Activated B cell treated with CpG ODN at 0.5 μM for 24 hours (primary cell): ENCODE data around the gene CHCHD6. TPM values are rescaled to one million over a fixed set of nuclear protein-coding genes. Genes with fewer than 3 reads are reported as not detected.

Experiments used
- ATAC-seq: fragments of 200-7000 bp; cut with Tn5 transposase; one replicate; pipeline ENCODE4 v1.10.0; 2021; ENCODE audit warnings: low read depth, mild to moderate bottlenecking, moderate library complexity
- CTCF ChIA-PET: fragments of 350-600 bp; sonication (Branson Sonifier 250); formaldehyde crosslinking; loops from one replicate; lab custom pipeline; 2021; ENCODE audit warnings: antibody characterized with exemption; lab: Charles Lee
- POLR2A ChIA-PET: fragments of 350-600 bp; sonication (Branson Sonifier 250); formaldehyde crosslinking; loops from one replicate; lab custom pipeline; 2021; ENCODE audit warnings: antibody characterized with exemption; lab: Charles Lee
- DNase-seq: peaks from one replicate; pipeline ENCODE4 v3.0.0; 2022
- H3K27ac Mint-ChIP-seq: one replicate; pipeline ENCODE4 v1.8.0; 2020; ENCODE audit warnings: mixed read lengths
- H3K27me3 Mint-ChIP-seq: one replicate; pipeline ENCODE4 v1.8.0; 2021; ENCODE audit warnings: mixed read lengths
- H3K36me3 Mint-ChIP-seq: one replicate; pipeline ENCODE4 v1.8.0; 2021; ENCODE audit warnings: low read depth, mixed read lengths
- H3K4me1 Mint-ChIP-seq: one replicate; pipeline ENCODE4 v1.8.0; 2021; ENCODE audit warnings: mixed read lengths
- H3K4me3 Mint-ChIP-seq: one replicate; pipeline ENCODE4 v1.8.0; 2020; ENCODE audit warnings: mild to moderate bottlenecking, mixed read lengths
- H3K9me3 Mint-ChIP-seq: one replicate; pipeline ENCODE4 v1.8.0; 2020; ENCODE audit warnings: mixed read lengths
- CTCF ChIP-seq: fragments of 200-600 bp; IDR thresholded peaks from one replicate; pipeline ENCODE4 v1.8.0; 2022; ENCODE audit warnings: antibody characterized with exemption, mild to moderate bottlenecking
- intact Hi-C: fragments of 100-400 bp; cut with micrococcal nuclease; formaldehyde crosslinking; loops from one replicate; pipeline ENCODE4 v1.15.1; 2024
- total RNA-seq: library from RNA; stranded (reverse); gene quantifications from 2 replicates; pipeline ENCODE4 v1.2.3, GENCODE V29; 2022

CHCHD6 gene
- total RNA-seq, 1 donor from 2014 or later: 10.0 TPM

GRCh38 chr3:126733061-126733430 lies 29.0 kb downstream of the CHCHD6 start:
- ATAC-seq: no peak
- DNase-seq: peak; percentile 3
- Mint-ChIP-seq H3K9me3 (no peaks in the 10 kb centered on the region), H3K4me3 (no peak overlapping the region), H3K36me3 (peaks cover 47% of the 10 kb centered on the region), H3K4me1 (peaks cover 11% of the 10 kb centered on the region), H3K27ac (no peak overlapping the region), H3K27me3 (no peaks in the 10 kb centered on the region)
- CTCF ChIA-PET: interaction anchor here (1.5 kb wide), 1 partner anchor 815 kb away, joined by 3 read pairs; no protein-coding TSS in a partner anchor
- no peak for TF ChIP-seq CTCF
- POLR2A ChIA-PET: no interaction called here
- intact Hi-C loops: no loop called here

- POLR2A ChIA-PET: interaction anchor here (0.6 kb wide), 1 partner anchor 21 kb away, joined by 6 read pairs; no protein-coding TSS in a partner anchor
These were observed 30.2 kb downstream of the CHCHD6 start for GRCh38 chr3:126734106-126734723.

DNA sequence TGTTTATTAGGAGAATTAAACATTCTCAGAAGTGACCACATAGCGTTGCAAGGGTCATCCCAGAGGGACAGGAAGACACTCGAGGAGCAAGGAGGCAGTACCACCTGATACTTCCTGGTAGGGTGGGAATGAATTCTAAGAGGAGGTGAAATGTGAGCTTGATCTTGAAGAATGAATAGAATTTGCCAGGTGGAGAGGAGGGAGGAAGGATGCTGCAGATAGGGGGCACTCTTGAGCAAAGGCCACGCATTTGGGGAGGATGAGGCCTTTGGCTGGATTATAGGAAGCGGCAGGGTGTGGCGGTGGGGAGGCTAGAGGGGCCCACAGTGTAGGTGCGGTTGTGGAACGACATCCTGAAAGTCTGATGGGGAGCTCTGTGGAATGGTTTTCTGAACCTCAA lies 33.5 kb downstream of the CHCHD6 start:
- ATAC-seq: no peak
- Mint-ChIP-seq H3K9me3 (peaks cover 8% of the 10 kb centered on the region), H3K4me1 (no peaks in the 10 kb centered on the region), H3K27ac (no peak overlapping the region), H3K27me3 (no peaks in the 10 kb centered on the region), H3K36me3 (peaks cover 72% of the 10 kb centered on the region), H3K4me3 (no peak overlapping the region)
- intact Hi-C loops: no loop called here
- ChIA-PET POLR2A (no interaction called here), CTCF (no interaction called here)
- no peak for TF ChIP-seq CTCF
- DNase-seq: no peak

More at GRCh38 chr3:126734106-126734723, 30.2 kb downstream of the CHCHD6 start:
- H3K4me1 Mint-ChIP-seq: peaks cover 11% of the 10 kb centered on the region
- DNase-seq (no peak), ATAC-seq (no peak)
- no peaks in the 10 kb centered on the region for H3K27me3 Mint-ChIP-seq
- H3K36me3 Mint-ChIP-seq: peaks cover 54% of the 10 kb centered on the region
- intact Hi-C loops: no loop called here
- CTCF ChIA-PET: interaction anchor here (1.5 kb wide), 1 partner anchor 814 kb away, joined by 3 read pairs; no protein-coding TSS in a partner anchor
- no peak overlapping the region for H3K4me3 Mint-ChIP-seq
- H3K9me3 Mint-ChIP-seq: peaks cover 3% of the 10 kb centered on the region
- TF ChIP-seq CTCF: no peak
- H3K27ac Mint-ChIP-seq: no peak overlapping the region

GRCh38 chr3:126742057-126742456 lies 38.0 kb downstream of the CHCHD6 start:
- no peaks in the 10 kb centered on the region for H3K4me1 Mint-ChIP-seq
- CTCF ChIA-PET: no interaction called here
- DNase-seq: no peak

GRCh38 chr3:126743350-126743749 lies 39.3 kb downstream of the CHCHD6 start:
- Mint-ChIP-seq H3K4me3 (no peak overlapping the region), H3K4me1 (no peaks in the 10 kb centered on the region), H3K27me3 (no peaks in the 10 kb centered on the region), H3K27ac (no peak overlapping the region), H3K36me3 (peaks cover 29% of the 10 kb centered on the region), H3K9me3 (peaks cover 8% of the 10 kb centered on the region)
- ATAC-seq (no peak), DNase-seq (no peak)
- intact Hi-C loops: no loop called here
- ChIA-PET POLR2A (no interaction called here), CTCF (no interaction called here)
- TF ChIP-seq CTCF: no peak

More at GRCh38 chr3:126742057-126742456, 38.0 kb downstream of the CHCHD6 start:
- POLR2A ChIA-PET: no interaction called here
- no peak for ATAC-seq
- no peak for TF ChIP-seq CTCF
- H3K36me3 Mint-ChIP-seq: peaks cover 38% of the 10 kb centered on the region
- no peaks in the 10 kb centered on the region for H3K27me3 Mint-ChIP-seq
- no peak overlapping the region for H3K27ac Mint-ChIP-seq
- no peak overlapping the region for H3K4me3 Mint-ChIP-seq
- peaks cover 8% of the 10 kb centered on the region for H3K9me3 Mint-ChIP-seq
- intact Hi-C loops: no loop called here
